AG08395 (cell line): Measurements from ENCODE around the gene IL1A.

Source experiments
- DNase-seq: peaks from one replicate; pipeline ENCODE4 v3.0.0; 2012; ENCODE audit warnings: mixed read lengths, low spot score

Gene IL1A

GRCh38 chr2:112818094-112818902 is 34.0 kb upstream of the IL1A start:
- no peak for DNase-seq

GRCh38 chr2:112817082-112817689 is 32.9 kb upstream of the IL1A start:
- DNase-seq = no peak

- DNase-seq = no peak
Measured at GRCh38 chr2:112814278-112814677, 30.0 kb upstream of the IL1A start.

GRCh38 chr2:112813280-112813966 is 29.1 kb upstream of the IL1A start:
- no peak for DNase-seq

GRCh38 chr2:112812318-112813267 is 28.3 kb upstream of the IL1A start:
- DNase-seq = no peak

GRCh38 chr2:112811841-112812306 is 27.6 kb upstream of the IL1A start:
- DNase-seq = peak; percentile 46

- no peak for DNase-seq
Measured at GRCh38 chr2:112811276-112811831, 27.1 kb upstream of the IL1A start.

- no peak for DNase-seq
Measured at GRCh38 chr2:112809112-112809511, 24.8 kb upstream of the IL1A start.

GRCh38 chr2:112807233-112807807 is 23.0 kb upstream of the IL1A start:
- no peak for DNase-seq

GRCh38 chr2:112805542-112805941 is 21.2 kb upstream of the IL1A start:
- DNase-seq = no peak

- peak; percentile 40 for DNase-seq
Measured at GRCh38 chr2:112803691-112804521, 19.6 kb upstream of the IL1A start.

- DNase-seq = no peak
Measured at GRCh38 chr2:112800881-112801583, 16.7 kb upstream of the IL1A start.

GRCh38 chr2:112798979-112799975 is 15.0 kb upstream of the IL1A start:
- no peak for DNase-seq

GRCh38 chr2:112796486-112796885 is 12.2 kb upstream of the IL1A start:
- DNase-seq = no peak

GRCh38 chr2:112795774-112796173 is 11.5 kb upstream of the IL1A start:
- DNase-seq = no peak

GRCh38 chr2:112794841-112795240 is 10.5 kb upstream of the IL1A start:
- DNase-seq = no peak

GRCh38 chr2:112794131-112794733 is 9.9 kb upstream of the IL1A start:
- DNase-seq = peak; percentile 76

GRCh38 chr2:112793449-112793978 is 9.2 kb upstream of the IL1A start:
- DNase-seq = no peak
